Activated CD4-positive, alpha-beta T cell treated with anti-CD3 and anti-CD28 coated beads, Interleukin-2, amount 50 U/mL, for 1 hour (primary cell): ENCODE results near the gene ACTL9.
"Not testable (repeated sequence)": the region's sequence is repeated elsewhere in the genome, so short reads cannot be mapped to it uniquely, and the experiment has no call there.

Source experiments
- DNase-seq: peaks from one replicate; pipeline ENCODE4 v3.0.0-alpha.2; 2020

The ACTL9 gene

GRCh38 chr19:8698433-8699063, at the start of gene ACTL9:
ACTL9 (minus strand) TSS chr19:8698795; CDS start chr19:8698701, 94 bp downstream.
- no peak for DNase-seq

DNA sequence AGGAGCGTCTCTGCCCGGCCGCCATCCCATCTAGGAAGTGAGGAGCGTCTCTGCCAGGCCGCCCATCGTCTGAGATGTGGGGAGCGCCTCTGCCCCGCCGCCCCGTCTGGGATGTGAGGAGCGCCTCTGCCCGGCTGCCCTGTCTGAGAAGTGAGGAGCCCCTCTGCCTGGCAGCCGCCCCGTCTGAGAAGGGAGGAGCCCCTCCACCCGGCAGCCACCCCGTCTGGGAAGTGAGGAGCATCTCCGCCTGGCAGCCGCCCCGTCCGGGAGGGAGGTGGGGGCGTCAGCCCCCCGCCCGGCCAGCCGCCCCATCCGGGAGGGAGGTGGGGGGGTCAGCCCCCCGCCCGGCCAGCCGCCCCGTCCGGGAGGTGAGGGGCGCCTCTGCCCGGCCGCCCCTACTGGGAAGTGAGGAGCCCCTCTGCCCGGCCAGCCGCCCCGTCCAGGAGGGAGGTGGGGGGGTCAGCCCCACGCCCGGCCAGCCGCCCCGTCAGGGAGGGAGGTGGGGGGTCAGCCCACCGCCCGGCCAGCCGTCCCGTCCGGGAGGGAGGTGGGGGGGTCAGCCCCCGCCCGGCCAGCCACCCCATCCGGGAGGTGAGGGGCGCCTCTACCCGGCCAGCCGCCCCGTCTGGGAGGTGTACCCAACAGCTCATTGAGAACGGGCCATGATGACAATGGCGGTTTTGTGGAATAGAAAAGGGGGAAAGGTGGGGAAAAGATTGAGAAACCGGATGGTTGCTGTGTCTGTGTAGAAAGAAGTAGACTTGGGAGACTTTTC, 40.9 kb upstream of the ACTL9 start:
- not testable (repeated sequence) for DNase-seq

DNA sequence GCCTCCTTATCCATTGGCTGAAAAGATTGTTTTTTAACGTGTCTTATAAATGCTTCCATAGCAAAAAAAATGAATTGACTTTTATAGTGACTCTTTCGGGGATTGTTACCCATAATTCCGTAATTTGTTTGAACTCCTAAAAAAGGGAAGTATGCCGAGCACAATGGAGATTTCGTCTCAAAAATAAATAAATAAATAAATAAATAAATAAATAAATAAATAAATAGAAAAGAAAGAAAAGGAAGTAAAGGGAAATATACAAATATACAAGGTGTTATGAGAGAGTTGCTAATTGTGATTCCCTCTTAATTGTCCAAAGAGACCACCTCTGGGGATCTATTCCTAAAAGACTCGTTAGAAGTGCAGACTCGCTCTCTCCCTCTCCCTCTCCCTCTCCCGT, 39.8 kb upstream of the ACTL9 start:
- no peak for DNase-seq

- no peak for DNase-seq
Measured at GRCh38 chr19:8731428-8732169, 33.0 kb upstream of the ACTL9 start.

DNA sequence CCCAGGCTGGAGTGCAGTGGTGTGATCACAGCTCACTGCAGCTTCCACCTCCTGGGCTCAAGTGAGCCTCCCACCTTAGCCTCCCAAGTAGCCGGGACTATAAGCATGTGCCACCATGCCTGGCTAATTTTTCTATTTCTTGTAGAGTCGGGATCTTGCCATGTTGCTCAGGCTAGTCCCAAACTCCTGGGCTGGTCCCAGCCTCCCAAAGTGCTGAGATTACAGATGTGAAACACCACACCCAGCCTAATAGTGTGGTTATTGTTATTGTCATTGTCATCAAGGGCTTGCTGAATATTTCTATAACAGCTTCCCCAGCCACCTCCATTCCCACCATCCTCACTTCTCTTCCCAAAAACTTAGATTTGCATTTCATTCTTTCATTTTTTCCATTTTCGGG, 25.7 kb upstream of the ACTL9 start:
- DNase-seq, result no peak

GRCh38 chr19:8722032-8722431, 23.4 kb upstream of the ACTL9 start:
- DNase-seq, result no peak

- DNase-seq, result no peak
Measured at GRCh38 chr19:8721334-8721733, 22.7 kb upstream of the ACTL9 start, which contains the start of gene OR2Z1. OR2Z1 (plus strand) TSS chr19:8721634; CDS start chr19:8731029, 9,395 bp downstream.

GRCh38 chr19:8710337-8710736, 11.7 kb upstream of the ACTL9 start:
- DNase-seq, result not testable (repeated sequence)

- no peak for DNase-seq
Measured at GRCh38 chr19:8705742-8706141, 7.1 kb upstream of the ACTL9 start.

GRCh38 chr19:8705304-8705703, 6.7 kb upstream of the ACTL9 start:
- not testable (repeated sequence) for DNase-seq

GRCh38 chr19:8703223-8703622, 4.6 kb upstream of the ACTL9 start:
- no peak for DNase-seq

- no peak for DNase-seq
Measured at GRCh38 chr19:8702350-8702749, 3.8 kb upstream of the ACTL9 start.

GRCh38 chr19:8700956-8701355, 2.4 kb upstream of the ACTL9 start:
- no peak for DNase-seq

GRCh38 chr19:8699908-8700307, 1.3 kb upstream of the ACTL9 start:
- no peak for DNase-seq

- DNase-seq, result no peak
Measured at GRCh38 chr19:8697671-8698432, 743 bp downstream of the ACTL9 start.

- no peak for DNase-seq
Measured at GRCh38 chr19:8696993-8697392, 1.6 kb downstream of the ACTL9 start.

DNA sequence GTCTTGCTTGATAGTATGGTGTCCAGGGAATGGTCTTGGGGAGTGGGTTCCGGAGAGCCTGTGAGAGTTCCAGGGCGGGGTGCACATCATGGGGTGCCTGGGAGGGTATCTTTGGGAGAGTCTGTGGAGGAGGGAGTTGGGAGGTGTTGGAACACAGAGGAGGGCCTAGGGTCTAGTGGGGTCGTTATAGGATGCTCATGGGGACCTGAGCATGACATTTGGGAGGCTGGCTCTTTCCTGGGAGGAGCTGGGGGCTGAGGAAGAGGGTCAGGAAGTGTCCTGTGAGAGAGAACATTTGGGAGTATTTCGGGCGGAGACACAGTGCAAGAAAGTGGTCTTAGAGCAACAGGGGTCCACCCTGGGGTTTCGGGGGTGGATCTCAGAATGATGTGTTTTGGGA, 2.7 kb downstream of the ACTL9 start:
- no peak for DNase-seq

DNA sequence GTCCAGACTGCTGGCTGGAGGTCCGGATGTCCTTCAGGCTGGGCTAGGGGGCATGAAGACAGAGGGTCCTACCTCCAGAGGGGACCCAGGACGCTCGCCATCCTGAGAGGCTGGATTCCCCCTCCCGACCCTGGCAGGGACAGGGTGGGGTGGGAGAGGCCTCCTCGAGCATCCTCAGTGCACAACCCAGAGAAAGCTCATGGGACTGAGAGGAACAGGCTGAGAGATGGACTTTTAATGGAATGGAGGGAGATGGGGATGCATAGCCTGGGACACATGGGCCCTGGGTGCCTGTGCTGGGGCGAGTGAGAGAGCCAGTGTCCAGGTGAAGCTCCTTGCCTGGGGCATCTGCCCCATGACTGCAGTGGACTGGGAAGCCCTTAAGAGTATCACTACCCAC, 3.1 kb downstream of the ACTL9 start:
- DNase-seq, result no peak

GRCh38 chr19:8690753-8691539, 7.6 kb downstream of the ACTL9 start:
- DNase-seq, result no peak

- no peak for DNase-seq
Measured at GRCh38 chr19:8688930-8689329, 9.7 kb downstream of the ACTL9 start.

DNA sequence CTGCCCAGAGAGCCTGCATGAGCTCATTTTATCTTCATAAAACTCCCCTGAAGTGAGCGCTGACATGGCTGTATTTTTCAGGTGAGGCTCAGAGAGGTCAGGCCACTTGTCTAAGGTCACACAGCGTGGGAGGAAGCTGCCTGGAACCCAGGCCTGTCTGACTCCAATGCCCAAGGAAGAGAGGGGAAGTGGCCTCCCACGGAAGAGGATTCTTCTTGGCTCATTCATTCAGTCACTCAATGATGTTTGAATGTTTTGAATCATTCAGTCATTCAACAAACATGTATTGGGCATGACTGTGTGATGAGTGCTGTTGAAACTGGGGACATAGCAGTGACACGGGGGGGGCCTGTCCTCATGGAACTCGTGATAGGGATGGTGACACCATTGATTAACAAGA, 12.0 kb downstream of the ACTL9 start:
- no peak for DNase-seq
